Measurements from ENCODE around the gene THYN1.
"Not testable (repeated sequence)": the region's sequence is repeated elsewhere in the genome, so short reads cannot be mapped to it uniquely, and the experiment has no call there.

The THYN1 gene
- total RNA-seq: 22.9 to 57.2 reads per million in 2 donors

- DNase-seq: peak; percentile 92
Measured at GRCh38 chr11:134253188-134253993, at the start of gene THYN1, which contains the start of gene ACAD8. Gene THYN1 (minus strand): TSS chr11:134253352. CDS start chr11:134252882, 470 bp downstream. Gene ACAD8 (plus strand): TSS chr11:134253568. CDS start chr11:134253601, 33 bp downstream.

GRCh38 chr11:134294664-134295063 is 41.5 kb upstream of the THYN1 start:
- no peak for DNase-seq

DNA sequence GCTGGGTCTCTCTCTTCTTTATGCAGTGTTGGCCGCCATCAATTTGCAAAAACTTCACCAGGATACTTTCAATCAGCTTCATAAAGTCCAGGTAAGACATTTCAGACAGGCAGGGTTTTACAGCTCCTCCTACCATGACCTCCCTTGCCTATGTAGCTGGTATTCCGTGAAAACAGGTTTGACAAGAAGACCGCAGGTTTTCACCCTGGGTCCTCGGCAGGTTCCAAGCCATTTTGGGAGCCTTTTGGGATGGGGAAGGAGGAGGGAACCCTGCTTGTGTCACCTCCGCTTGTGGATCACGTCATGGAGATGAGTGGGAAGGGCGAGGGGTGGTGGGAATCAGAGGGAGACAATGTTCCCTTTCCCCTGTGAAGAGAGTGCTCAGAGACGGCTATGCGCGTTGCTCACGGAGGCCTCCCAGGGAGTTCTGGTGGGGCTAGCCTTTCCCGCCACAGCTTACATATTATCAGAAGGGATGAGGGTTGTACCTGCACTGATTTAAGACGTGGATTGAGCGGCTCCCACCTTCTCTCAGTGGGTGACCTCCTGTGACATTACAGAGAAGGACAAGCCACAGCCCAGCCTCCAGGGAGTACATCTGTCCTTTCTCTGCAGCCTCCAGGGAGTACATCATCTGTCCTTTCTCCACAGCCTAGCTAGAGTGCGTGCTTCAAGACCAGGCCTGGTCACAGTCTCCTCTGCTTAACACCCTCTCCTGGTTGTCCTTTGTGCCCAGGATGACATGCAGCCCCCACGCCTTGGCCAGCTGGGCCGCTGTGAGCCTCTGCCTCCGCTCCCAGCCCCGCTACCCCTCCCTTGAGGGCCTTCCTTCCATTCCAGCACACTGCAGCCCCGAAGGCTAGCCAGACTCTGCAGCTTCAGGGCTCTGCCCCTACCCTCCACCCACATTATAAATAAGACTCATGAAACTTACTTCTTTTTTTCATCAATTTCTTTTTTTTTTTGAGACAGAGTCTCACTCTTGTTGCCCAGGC is 40.3 kb upstream of the THYN1 start:
- no peak for DNase-seq

GRCh38 chr11:134292661-134293060 is 39.5 kb upstream of the THYN1 start:
- no peak for DNase-seq

GRCh38 chr11:134291196-134291595 is 38.0 kb upstream of the THYN1 start:
- DNase-seq: no peak

DNA sequence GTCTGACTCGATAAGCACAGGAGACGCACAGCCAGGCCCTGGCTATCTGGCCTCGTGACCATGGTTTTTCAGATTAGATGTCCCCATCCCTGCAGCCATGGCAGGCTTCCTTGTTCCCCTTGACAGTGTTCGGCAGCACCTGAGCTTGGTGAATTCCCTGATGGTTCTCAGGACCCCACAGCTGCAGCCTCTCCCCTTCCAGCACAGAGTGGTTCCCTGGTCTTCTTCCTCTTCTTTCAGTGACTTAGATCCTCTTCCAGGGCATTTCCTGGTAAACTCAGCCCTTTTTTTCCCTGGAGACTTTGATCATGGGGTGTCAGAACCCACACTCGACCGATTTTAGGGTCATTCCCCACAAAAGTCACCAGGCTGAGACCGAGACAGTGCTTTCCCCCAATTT is 37.5 kb upstream of the THYN1 start:
- DNase-seq: no peak

GRCh38 chr11:134289789-134290188 is 36.6 kb upstream of the THYN1 start:
- no peak for DNase-seq

GRCh38 chr11:134289167-134289566 is 36.0 kb upstream of the THYN1 start:
- DNase-seq: no peak

DNA sequence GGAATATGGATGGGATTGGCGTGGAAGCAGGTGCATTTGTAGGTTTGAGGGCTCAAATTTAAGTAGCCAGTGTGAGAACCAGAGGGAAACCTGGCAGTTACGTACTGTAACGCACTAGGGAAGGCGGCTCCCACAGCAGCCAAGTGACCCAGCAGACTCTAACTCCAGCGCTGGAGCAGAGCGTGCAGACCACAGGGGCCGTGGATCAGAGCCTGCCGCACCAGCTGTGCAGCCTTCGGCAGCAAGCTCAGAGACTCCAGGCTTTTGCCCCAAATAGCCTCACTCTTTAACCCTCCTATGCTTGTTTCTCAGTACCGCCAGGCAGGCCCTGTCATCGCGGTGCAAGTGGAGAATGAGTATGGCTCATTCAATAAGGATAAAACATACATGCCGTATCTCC is 35.3 kb upstream of the THYN1 start:
- DNase-seq: no peak

DNA sequence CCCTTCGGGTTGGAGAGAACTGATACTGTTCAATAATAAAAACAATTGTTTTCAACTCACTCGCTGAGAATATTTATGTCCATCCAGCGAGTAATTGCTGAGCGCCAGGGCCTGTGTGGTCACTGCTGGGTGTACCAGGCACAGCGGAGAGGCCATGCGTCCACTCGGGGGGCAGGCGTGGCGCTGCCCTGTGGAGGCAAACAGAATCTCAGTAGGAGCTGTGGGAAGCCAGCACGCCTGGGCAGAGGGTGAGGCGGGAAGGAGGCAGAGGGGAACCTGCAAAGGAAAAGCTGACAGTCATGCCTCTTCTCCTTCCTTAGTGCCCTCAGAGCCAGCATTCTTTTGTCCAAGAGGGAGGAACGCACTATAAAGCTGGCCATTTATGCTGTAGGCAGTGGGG is 34.4 kb upstream of the THYN1 start:
- no peak for DNase-seq

DNA sequence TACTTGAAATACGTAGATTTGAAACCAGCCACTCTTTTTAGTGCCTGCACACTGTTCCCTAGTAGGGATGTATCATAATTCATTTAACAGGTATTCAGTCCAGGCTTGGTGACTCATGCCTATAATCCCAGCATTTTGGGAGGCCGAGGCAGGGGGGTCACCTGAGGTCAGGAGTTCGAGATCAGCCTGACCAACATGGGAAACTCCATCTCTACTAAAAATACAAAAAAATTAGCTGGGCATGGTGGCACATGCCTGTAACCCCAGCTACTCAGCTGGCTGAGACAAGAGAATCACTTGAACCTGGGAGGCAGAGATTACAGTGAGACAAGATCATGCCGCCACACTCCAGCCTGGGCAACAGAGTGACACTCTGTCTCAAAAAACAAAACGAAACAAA is 31.2 kb upstream of the THYN1 start:
- not testable (repeated sequence) for DNase-seq

DNA sequence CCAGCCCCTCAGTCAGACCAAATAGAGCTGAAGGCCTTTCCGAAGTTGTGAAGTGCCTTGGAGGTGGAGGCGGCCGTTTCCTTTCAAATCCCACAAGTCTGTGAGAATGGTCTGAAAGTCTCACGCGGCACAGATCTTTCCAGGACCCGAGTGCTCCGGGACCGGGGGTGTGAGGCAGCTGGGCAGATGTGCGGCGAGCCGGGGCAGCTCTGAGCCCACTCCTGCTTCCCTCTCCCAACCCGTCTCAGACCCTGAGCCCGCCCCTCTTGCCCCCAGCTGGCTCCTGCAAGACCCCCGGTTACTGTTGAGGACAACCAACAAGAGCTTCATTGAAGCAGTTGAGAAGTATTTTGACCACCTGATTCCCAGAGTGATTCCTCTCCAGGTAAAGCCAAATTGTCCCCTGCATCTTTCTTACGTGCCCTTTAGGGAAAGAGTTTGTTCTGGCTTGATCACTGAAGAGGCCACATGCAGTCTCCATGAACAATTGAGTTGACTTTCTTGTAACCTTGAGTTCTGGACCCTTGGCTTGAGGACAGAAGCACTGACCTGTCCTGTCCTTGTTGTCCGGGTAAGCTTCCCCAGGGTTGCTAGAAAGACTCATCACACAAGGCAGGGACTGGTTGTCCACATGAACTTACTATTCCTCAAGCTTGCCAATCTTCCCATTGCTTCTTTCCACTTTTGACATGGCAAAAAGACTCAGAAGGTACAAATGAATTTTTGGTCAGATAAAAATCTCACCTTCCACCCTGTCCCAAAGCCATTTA is 30.5 kb upstream of the THYN1 start:
- DNase-seq: no peak

GRCh38 chr11:134282121-134283045 is 29.2 kb upstream of the THYN1 start:
- DNase-seq: no peak

DNA sequence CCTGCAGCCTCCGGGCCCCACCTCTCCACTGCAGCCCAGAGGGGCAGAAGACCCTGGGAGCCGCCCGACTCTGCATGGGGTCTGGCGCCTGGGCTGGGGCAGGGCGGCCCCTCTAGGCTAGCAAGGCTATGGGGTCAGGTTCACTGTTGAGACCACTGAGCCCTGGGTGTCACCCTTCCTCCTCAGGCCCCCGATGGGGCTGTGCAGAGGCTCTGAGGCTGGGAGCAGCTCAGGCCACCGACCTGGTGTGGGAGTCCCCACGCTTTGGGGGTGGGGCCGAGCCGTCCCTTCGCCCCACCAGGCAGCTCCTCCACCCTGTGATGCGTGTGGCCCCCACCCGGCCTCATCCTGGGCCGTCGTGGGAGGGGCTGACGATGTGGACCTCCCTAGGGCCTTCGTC is 28.5 kb upstream of the THYN1 start:
- not testable (repeated sequence) for DNase-seq

- DNase-seq: no peak
Measured at GRCh38 chr11:134278356-134278755, 25.2 kb upstream of the THYN1 start.

GRCh38 chr11:134277183-134278001 is 24.2 kb upstream of the THYN1 start:
- DNase-seq: no peak

DNA sequence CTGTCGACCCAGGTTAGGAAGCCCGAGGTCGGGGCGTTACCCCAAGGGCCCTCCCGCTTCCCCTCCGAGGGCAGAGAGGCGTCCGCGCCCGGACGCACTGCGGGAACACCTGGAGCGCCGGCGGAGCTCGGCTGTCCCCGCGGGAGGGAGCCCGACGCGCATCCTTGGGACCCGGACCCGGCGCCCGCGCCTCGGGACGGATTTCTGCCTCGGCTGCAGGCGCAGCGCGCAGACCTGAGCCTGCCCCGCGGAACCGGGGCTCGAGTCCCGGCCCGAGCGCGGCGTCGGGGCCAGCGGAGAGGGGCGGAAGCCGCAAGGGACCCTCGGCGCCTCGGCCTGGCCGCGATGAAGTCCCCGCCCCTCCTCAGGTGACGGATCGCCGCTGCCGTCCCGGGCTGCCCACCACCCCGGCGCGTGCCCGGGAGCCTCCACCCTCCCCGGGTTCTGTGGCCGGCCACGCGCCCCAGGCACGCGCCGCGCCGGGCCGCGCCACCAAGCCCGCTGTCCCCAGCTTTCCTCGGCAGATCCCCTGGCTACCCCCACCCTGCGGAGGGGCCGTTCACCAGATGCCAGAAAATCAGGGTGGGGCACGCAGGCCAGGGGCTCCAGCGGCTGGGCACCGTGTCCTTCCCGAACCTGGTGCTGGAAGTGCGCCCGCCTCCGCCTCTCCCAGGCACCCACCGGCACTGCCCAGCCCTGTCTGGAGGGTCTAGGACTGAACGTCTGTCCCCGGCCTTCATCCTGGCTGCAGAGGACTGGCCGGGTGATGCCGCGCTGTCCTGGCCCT is 23.4 kb upstream of the THYN1 start:
- DNase-seq: no peak

DNA sequence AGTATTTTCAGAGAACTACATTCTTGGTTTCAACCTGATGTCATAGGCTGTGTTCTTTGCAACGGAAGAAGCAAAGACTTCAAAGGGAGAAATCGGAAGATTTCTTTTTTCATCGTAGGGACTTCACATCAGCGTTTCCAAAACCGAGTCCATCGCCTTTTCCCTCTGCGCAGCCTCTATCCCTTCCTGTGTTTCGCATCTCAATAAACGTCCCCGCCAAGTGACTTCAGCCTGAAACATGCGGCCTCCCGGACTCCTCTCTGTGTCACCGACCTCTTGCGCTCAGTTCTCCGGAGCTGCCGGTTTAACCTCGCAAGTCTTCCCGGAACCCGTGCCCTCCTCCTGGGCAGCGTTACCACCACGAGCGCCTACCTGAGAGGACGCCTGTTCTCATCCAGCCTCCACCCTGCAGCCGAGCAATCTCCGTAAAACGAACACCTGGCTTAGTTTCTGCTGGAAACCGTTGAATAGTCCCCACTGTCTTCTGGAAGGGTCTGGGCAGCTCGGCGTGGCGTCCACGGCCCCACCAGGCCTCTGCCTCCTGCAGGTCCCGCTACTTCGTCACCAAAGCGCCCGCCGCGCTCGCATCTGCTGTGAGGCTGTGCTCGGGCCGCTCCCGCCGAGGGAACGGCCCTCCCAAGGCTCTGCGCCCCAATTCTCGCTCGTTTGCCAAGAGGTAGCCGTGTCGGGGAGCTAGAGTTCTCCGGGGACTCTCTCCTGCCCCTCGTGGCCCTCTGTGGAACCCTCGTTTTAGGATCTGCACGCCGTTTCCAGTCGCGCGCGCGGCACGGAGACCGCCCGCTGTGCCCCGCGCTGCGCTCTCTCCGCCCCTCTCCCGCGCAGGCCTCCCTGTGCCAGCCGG is 22.6 kb upstream of the THYN1 start, which contains the start of gene GLB1L3:
Gene GLB1L3, plus strand, starts transcription at position 846 of the 862 bp plus-strand sequence. CDS start 362 bp downstream, outside the sequence.
- peak; percentile 65 for DNase-seq

DNA sequence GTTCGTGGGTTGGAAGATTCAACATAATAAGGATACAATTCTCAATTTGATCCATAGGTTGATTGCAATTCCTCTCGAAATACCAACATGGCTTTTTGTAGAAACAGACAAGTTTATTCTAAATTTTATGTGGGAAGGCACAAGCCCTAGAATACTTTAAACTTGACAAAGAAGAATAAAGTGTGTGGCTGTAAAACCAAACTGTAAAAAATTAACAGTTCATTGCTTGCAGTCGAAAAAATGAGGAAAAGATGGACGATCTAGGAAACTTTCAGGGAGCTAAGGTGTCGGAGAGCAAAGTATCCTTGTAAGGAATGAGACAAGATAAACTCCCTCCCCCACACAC is 22.0 kb upstream of the THYN1 start:
- no peak for DNase-seq
